ACC112 (cell line): ENCODE results near the gene SDK1.
A peak's percentile ranks its signal among the peaks of the same experiment; 100 is the strongest.

ENCODE experiments used
- H2AFZ ChIP-seq: fragments of 200-600 bp; sonication (generic); one replicate; pipeline ENCODE4 v1.6.0; 2017; ENCODE audit warnings: antibody characterized with exemption, low read length; ENCODE audit not compliant: unreplicated experiment
- H3K27ac ChIP-seq: fragments of 200-600 bp; sonication (generic); 2 replicates; pipeline ENCODE4 v1.5.1; 2014; ENCODE audit warnings: low read depth, mild to moderate bottlenecking, antibody characterized with exemption, low read length, moderate library complexity
- H3K27me3 ChIP-seq: fragments of 200-600 bp; sonication (generic); 2 replicates; pipeline ENCODE4 v1.6.1; 2014; ENCODE audit warnings: mild to moderate bottlenecking, antibody characterized with exemption, low read length, moderate library complexity, mixed read lengths; ENCODE audit not compliant: insufficient read depth
- H3K36me3 ChIP-seq: fragments of 200-600 bp; sonication (generic); 2 replicates; pipeline ENCODE4 v1.6.1; 2016; ENCODE audit warnings: mild to moderate bottlenecking, antibody characterized with exemption, low read length, moderate library complexity, mixed read lengths; ENCODE audit not compliant: insufficient read depth
- H3K4me1 ChIP-seq: fragments of 200-600 bp; sonication (generic); one replicate; pipeline ENCODE4 v1.6.1; 2016; ENCODE audit warnings: low read length, mixed read lengths; ENCODE audit not compliant: insufficient read depth, unreplicated experiment, control insufficient read depth
- H3K4me3 ChIP-seq: fragments of 200-600 bp; sonication (generic); 2 replicates; pipeline ENCODE4 v1.5.1; 2014; ENCODE audit warnings: mild to moderate bottlenecking, low read depth, low read length
- H3K79me2 ChIP-seq: fragments of 200-600 bp; sonication (generic); one replicate; pipeline ENCODE4 v1.6.0; 2016; ENCODE audit warnings: low read length; ENCODE audit not compliant: control insufficient read depth, unreplicated experiment, insufficient read depth

Gene SDK1

GRCh38 chr7:3412871-3413270 lies 111.8 kb downstream of the SDK1 start:
- Histone ChIP-seq H3K27ac (no peak overlapping the region), H3K4me3 (no peak overlapping the region), H2AFZ (no peak overlapping the region), H3K36me3 (no peaks in the 10 kb centered on the region), H3K4me1 (no peaks in the 10 kb centered on the region), H3K27me3 (no peaks in the 10 kb centered on the region), H3K79me2 (no peaks in the 10 kb centered on the region)

DNA sequence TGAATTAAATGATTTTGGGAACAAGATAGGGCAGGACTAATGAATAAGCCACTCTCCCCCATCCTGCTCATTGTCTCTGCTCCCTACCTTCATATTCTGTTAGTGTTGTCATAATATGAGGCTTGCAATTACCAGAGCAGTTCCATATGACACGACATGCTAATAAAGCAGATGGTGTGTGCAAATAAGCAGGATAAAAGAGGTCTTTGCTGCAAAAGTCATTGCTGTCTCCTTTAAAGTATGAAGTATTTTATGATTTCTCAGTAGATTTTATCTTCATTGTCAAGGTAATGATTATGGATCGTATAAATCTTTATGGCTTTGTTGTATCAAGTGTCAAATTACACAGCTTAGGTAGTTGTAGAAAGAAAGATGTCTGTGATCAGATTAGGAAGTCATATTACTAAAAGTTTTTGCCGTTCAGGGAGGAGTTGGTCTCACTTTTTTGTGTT lies 114.8 kb downstream of the SDK1 start:
- H3K4me3 ChIP-seq = no peak overlapping the region
- H3K36me3 ChIP-seq = no peaks in the 10 kb centered on the region
- H3K27me3 ChIP-seq = no peaks in the 10 kb centered on the region
- no peaks in the 10 kb centered on the region for H3K79me2 ChIP-seq
- H2AFZ ChIP-seq = no peak overlapping the region
- H3K27ac ChIP-seq = no peak overlapping the region
- H3K4me1 ChIP-seq = no peaks in the 10 kb centered on the region

DNA sequence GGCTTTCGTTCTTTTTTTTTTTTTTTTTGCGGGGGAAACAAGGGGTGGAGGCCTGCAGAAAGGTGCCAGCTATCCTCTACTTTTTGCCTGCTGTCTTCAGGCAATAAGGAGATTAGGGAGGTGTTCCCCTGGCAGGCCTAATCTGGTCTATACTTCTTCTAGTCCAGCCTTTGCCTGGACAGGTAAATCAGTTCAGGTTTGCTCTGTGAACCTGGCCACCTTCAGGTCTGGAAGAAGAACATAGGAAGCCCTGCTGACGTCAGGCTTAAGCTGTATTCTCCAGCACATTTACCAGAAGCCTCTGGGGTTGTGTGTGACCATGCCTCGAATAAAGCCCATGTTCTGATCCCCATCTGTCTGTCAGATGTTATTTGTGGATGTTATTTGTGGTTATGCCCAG lies 115.4 kb downstream of the SDK1 start:
- H3K4me1 ChIP-seq = no peaks in the 10 kb centered on the region
- no peak overlapping the region for H3K27ac ChIP-seq
- no peak overlapping the region for H3K4me3 ChIP-seq

GRCh38 chr7:3425087-3425486 lies 124.0 kb downstream of the SDK1 start:
- Histone ChIP-seq H3K4me1 (no peaks in the 10 kb centered on the region), H3K36me3 (no peaks in the 10 kb centered on the region), H3K4me3 (no peak overlapping the region), H2AFZ (no peak overlapping the region), H3K27ac (no peak overlapping the region), H3K27me3 (no peaks in the 10 kb centered on the region), H3K79me2 (no peaks in the 10 kb centered on the region)

More for the DNA sequence above, 115.4 kb downstream of the SDK1 start:
- H2AFZ ChIP-seq = no peak overlapping the region
- H3K36me3 ChIP-seq = no peaks in the 10 kb centered on the region
- no peaks in the 10 kb centered on the region for H3K27me3 ChIP-seq
- no peaks in the 10 kb centered on the region for H3K79me2 ChIP-seq

GRCh38 chr7:3426064-3426463 lies 125.0 kb downstream of the SDK1 start:
- H3K36me3 ChIP-seq = no peaks in the 10 kb centered on the region
- no peak overlapping the region for H3K4me3 ChIP-seq
- H3K27ac ChIP-seq = no peak overlapping the region
- H3K4me1 ChIP-seq = no peaks in the 10 kb centered on the region
- H3K79me2 ChIP-seq = no peaks in the 10 kb centered on the region
- no peak overlapping the region for H2AFZ ChIP-seq
- H3K27me3 ChIP-seq = no peaks in the 10 kb centered on the region

DNA sequence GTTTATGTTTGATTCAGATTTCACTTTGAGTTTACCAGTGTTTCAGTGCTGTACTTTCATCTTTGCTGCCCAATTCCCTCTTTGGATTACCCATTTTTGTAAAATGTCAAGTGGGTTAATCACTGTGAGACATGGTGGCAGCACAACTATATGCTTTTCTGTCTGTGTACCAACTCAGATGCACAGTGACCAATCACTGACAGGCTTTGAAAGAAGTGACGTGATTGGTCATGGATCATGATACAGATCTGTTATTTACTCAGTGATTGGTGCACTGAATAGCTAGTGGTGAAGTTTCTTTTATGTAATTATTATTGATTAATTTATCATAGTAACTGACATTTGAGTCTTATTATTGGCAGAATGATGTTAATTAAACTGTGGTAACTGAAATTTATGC lies 126.9 kb downstream of the SDK1 start:
- Histone ChIP-seq H2AFZ (no peak overlapping the region), H3K4me3 (no peak overlapping the region), H3K27me3 (no peaks in the 10 kb centered on the region), H3K79me2 (no peaks in the 10 kb centered on the region), H3K36me3 (no peaks in the 10 kb centered on the region), H3K27ac (no peak overlapping the region), H3K4me1 (no peaks in the 10 kb centered on the region)

DNA sequence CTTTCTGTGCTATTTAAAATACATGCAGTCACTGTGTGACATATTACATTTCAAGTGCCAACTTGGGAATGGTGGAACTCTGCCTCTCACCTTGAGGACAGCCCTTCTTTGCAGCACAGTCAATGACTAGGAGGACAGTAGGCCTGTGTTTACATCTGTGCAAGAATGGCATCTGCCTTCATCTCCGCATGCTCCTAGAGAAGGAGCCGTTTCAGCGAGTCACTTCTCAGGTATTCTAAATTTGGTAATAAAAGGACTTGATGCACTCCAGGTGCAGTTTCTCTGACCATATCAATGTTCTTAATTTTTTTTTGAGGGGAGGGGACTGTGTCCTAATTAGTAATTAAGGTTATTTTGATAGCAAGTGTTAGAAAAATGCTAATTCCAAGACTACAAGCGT lies 128.9 kb downstream of the SDK1 start:
- Histone ChIP-seq H3K4me3 (no peak overlapping the region), H3K79me2 (no peaks in the 10 kb centered on the region), H3K27ac (no peak overlapping the region)

GRCh38 chr7:3430588-3430987 lies 129.5 kb downstream of the SDK1 start:
- Histone ChIP-seq H3K36me3 (no peaks in the 10 kb centered on the region), H2AFZ (no peak overlapping the region), H3K79me2 (no peaks in the 10 kb centered on the region), H3K27me3 (no peaks in the 10 kb centered on the region), H3K4me1 (no peaks in the 10 kb centered on the region), H3K27ac (no peak overlapping the region), H3K4me3 (no peak overlapping the region)

More for the DNA sequence above, 128.9 kb downstream of the SDK1 start:
- H2AFZ ChIP-seq = no peak overlapping the region
- H3K4me1 ChIP-seq = no peaks in the 10 kb centered on the region
- H3K27me3 ChIP-seq = no peaks in the 10 kb centered on the region
- no peaks in the 10 kb centered on the region for H3K36me3 ChIP-seq

DNA sequence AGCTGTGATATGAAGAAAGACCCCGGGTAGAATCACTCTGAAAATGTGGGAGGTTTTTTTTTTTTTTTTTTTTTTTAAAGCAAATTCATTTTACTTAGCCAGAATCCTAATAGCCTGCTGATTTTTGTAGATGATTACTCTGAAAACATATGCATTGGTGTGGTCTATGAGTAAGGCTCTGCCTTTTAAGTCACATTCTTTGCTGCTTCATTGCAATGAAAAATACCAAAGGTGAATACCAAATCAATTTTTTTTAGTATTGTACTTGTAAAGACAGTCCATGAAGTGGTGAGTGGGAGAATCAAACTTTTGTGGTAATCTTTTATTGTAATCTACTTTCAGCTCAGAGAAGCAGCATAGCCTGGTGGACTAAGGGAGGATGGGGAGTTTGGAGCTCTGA lies 130.3 kb downstream of the SDK1 start:
- Histone ChIP-seq H3K27ac (no peak overlapping the region), H3K4me1 (no peaks in the 10 kb centered on the region), H3K79me2 (no peaks in the 10 kb centered on the region), H3K27me3 (no peaks in the 10 kb centered on the region), H3K4me3 (no peak overlapping the region), H3K36me3 (no peaks in the 10 kb centered on the region), H2AFZ (no peak overlapping the region)

DNA sequence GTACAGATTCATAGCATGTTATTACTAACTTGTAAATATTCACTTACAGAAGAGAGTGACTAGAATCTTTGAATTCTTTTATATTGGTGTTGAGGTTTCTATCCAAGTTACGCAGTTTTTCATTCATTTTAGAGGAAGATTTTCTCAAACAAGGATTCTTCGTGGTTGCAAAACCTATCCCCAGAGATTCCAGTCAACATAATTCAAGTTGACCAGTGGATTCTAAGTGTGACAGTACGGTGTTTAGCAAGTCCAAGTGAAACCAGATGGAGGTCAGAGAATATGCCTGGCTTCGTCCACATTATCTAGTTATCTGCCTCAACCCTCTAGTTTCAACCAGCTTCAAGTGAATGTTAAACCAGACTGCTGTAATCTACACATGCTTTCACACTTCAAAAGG lies 131.9 kb downstream of the SDK1 start:
- Histone ChIP-seq H3K27ac (no peak overlapping the region), H3K27me3 (no peaks in the 10 kb centered on the region), H2AFZ (no peak overlapping the region), H3K4me1 (no peaks in the 10 kb centered on the region), H3K36me3 (no peaks in the 10 kb centered on the region), H3K79me2 (no peaks in the 10 kb centered on the region), H3K4me3 (peak overlapping the region; percentile 9; the same call in 1 of the 2 replicates)

- Histone ChIP-seq H3K79me2 (no peaks in the 10 kb centered on the region), H3K27me3 (no peaks in the 10 kb centered on the region), H3K4me3 (no peak overlapping the region), H3K36me3 (no peaks in the 10 kb centered on the region), H3K27ac (no peak overlapping the region), H2AFZ (no peak overlapping the region), H3K4me1 (no peaks in the 10 kb centered on the region)
Observed at GRCh38 chr7:3434611-3435010, 133.6 kb downstream of the SDK1 start.
